Posterior cingulate gyrus (tissue), 11 donors: ENCODE results near the gene KLHL29.

Source experiments
- DNase-seq, 10 donors: peaks; one replicate each; pipeline versions ENCODE4 v3.0.0 to v3.0.0-alpha.2; 2020 to 2021; ENCODE audit warnings: mixed read lengths in 3 of 10
- intact Hi-C: fragments of 100-400 bp; cut with DNase I; formaldehyde crosslinking; loops from one replicate; pipeline ENCODE4 v1.15.1; 2023

KLHL29 gene

DNA sequence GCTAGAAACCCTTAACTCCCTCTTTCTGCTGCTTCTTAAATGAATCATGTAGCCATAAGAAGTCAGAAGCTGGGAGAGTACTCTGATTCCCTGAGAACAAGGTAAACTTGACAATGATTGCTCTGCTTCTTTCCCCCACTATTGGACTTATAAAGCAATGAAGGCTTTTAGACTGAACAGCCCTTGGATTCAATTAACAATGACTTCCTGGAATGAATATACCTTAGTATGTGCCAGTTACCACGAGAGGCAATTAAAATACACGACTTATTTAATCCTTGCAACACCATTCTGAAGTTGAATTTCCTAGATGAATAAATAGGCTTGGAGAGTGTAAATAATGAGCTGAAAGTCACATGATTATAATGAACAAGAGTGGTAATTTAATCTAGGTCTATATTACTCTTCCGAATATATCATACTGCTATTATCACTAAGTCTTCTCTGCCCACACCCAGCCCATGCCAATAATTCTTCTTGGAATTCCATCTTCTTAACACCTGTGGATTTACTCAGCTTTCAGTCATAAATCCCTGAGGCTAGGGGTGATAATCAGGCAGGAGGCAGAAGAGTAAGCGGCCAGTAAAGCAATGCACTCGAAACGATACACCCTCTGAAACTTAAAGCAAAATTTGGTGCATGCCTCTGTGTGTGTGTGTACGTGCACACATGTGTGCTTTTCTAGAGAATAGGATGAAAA is 371.8 kb downstream of the KLHL29 start:
- no peak for DNase-seq
- intact Hi-C loops = no loop called here

DNA sequence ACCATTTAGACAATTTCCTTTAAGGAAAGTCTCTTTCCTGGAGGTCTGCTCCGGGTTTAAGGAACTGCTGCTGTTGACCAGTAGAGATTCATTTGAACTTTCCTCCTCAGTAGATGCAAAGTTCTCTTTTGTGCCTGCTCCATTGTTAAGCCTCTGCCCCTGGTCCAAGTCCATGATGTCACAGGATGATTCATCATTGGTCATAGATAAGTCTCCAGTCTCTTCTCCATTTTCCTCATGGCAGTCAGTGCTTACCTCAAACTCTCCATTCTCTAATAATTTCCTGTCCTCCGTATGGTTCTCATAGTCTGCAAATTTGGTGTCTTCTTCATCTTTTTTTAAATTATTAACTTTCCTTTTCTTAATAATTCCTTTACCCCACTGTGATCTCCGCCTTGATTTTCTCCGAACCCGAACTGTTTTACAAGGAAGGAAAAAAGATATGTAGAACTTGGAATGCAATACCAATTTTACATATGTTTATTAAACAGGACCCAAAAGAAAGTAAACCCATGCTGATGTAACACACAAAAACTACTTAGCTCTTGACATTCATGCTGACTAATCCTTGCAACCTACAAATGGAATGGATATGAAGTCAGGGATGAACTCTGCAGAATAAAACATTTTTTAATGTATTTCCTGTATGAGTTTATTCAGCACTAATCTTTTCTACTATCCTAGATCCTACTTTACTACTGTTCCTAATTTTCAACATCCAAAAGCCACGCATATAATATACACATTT is 372.9 kb downstream of the KLHL29 start:
- intact Hi-C loops = no loop called here
- DNase-seq = no peak
